NCI-H146 treated with DMSO at 0.1 percent for 48 hours (cell line): Measurements from ENCODE around the gene MAPKAP1.

ENCODE experiments used
- DNase-seq: peaks from one replicate; lab custom pipeline; 2025; ENCODE audit not compliant: unreplicated experiment; lab: John Stamatoyannopoulos, UW

MAPKAP1 gene

DNA sequence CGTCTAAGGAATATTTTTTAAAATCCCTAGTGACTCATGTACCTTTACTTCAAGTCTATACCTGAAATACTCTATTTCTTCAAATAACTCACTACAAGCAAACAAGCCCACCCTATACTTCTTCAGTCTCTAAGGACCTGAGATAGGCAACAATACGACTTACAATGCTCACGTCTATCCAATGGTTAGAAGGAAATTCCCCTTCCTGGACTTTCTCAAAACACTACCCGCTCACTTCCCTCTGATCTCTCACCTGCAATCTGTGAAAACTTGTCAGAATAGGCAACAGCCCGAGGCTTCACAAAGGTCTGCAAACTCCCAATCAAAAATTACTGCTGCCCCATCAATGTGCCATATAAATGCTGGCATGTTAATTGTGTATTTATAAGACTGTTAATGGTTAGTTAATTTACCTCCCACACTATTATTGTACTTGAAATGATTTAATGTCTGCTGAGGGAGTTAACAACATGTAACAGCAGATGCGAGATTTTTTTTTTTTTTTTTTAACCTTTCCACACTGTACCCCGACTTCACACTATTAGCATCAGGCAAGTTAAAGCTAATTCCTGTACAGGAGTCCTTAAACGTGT lies 27.3 kb downstream of the MAPKAP1 start:
- no peak for DNase-seq

- no peak for DNase-seq
Observed at GRCh38 chr9:125674981-125675973, 31.7 kb downstream of the MAPKAP1 start.

GRCh38 chr9:125672876-125673275 lies 34.1 kb downstream of the MAPKAP1 start:
- DNase-seq = no peak

DNA sequence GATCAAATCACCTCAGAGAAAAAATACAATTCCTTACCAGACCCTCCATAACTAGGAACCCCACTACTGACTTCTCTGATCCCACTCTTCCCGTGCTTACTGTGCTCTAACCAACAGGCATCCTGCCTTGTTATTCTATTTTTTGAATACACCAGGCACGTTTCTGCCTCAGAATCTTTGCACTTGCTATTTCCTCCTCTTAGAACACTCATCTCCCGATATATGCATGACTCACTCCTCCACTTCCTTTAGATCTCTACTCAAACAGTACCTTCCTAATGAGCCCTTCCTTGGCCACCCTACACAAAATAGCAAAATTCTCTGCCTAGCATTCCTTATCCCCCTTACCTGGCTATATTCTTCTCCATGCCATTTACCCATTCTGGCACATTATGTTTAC lies 43.9 kb downstream of the MAPKAP1 start:
- DNase-seq = no peak

DNA sequence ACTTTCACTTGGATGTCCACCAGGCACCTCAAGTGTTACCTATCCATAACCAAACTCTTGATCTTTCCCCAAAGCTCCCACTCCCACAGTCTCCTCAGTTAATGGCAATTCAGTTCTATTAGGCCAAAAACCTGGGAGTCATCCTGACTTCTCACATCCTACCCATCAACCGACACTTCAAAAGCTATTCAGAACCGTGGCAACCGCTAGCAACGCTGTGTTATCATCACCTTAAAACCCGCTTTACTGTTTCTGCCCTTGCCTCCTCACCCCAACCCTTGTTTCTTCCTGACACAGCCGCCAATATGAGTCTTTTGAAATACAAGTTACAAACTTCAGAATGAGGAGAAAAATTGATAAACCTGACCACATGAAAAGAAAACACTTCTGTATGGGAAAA lies 46.5 kb downstream of the MAPKAP1 start:
- DNase-seq = no peak

- DNase-seq = no peak
Observed at GRCh38 chr9:125659954-125660353, 47.1 kb downstream of the MAPKAP1 start.

DNA sequence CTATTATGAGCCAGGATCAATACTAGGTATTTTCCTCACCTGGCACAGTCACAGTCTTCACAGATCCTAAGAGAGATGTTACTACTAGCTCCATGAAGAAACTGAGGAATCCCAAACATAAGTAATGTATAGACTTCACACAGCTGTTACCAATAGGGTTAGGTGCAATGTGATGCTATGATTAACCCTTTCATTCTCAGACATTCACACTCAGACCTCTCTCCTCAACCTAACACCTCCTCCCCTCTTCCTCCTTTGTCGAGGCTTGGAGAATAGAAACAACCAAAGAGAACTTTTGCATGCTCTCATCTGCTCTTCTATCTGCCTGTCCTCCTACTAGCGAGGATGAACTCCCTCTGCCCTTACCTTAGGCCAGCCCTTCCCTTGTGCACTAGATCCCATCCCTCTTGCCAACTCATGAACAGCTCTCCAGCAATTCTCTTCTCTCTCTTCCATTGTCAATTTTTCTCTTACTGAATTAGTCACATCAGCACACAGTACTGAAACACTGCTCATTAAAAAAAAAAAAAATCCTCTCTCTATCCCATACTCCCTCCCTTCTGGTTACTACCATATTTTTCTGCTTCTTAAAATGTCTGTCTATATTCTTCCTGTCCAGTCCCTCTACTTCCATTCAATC lies 47.7 kb downstream of the MAPKAP1 start:
- DNase-seq = no peak

DNA sequence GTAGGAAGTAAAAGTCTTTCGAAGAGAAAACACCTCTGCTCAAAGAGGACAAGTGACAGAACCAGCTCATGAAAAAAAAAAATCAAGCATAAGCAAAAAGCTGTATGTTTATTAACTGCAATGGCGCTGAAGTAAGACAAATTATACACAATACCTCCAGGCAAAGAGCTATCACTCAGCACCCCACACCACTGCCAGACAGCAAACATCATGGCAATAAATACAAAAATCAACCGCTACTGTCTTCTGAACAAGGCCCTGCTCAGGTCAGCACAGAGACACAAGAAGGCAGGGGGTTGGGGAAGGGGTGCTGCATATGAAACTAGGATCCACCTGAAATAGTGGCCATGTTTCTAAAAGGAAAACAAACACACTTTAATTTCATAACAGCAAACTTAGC lies 50.4 kb downstream of the MAPKAP1 start:
- DNase-seq = no peak

GRCh38 chr9:125655691-125656410 lies 51.2 kb downstream of the MAPKAP1 start:
- no peak for DNase-seq

- no peak for DNase-seq
Observed at GRCh38 chr9:125655066-125655633, 51.9 kb downstream of the MAPKAP1 start.

DNA sequence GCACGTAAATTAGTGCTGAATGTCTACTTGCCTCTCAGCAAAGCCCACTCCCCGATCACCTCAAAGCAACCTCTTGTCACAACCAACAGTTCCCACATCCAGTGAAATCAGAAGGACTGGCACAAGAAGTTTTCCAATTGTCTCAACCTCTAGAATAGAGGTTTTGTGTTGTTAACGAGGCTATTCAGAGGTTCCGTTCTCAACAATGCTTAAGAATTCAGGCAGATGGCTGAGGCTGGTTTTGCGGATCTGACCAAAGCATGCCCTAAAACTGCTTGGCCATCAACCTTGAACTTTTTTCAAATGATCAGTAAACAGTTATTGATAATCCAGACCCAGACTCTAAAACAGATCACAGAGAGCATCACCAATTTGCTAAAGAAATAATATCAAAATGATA lies 52.9 kb downstream of the MAPKAP1 start:
- no peak for DNase-seq

DNA sequence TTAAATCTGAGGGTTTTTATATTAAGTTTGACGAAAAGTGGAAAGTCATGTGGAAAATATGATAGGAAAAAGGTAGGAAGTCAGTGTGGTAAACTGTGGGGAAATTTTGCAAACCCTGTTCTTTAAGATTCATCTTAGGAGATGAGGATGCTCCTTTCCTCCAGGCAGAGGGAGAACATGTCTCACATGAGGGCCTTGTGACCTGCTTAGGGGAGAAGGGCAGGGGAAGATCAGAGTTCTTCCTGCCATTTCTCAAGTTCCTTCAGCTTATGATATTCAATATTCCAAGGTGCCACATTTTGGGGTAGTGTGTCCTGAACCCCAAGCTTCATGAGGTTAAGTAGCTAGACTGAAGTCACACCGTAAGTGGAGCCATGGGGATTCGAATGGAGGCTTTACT lies 53.7 kb downstream of the MAPKAP1 start:
- DNase-seq = no peak

GRCh38 chr9:125652759-125653158 lies 54.2 kb downstream of the MAPKAP1 start:
- DNase-seq = no peak

- no peak for DNase-seq
Observed at GRCh38 chr9:125652233-125652594, 54.8 kb downstream of the MAPKAP1 start.

- DNase-seq = no peak
Observed at GRCh38 chr9:125651576-125652232, 55.3 kb downstream of the MAPKAP1 start.

GRCh38 chr9:125650271-125650737 lies 56.7 kb downstream of the MAPKAP1 start:
- no peak for DNase-seq

DNA sequence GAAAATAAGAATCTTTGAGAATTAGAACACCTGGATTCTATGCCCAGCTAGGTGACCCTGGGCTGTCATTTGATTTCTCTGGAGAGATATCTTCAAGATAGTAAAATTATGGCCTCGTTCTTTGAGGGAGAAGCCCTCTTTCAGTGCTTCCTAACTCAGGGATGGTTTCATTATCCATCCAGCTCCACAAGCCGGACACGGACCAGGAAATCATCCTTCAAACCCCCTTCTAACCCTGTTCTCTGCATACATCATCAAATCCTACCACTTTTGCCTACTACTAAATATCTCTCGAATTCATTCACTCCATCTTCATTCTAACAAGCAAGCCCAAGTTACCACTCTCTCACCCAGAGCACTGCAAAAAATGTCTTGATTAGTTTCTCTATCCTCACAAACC lies 57.2 kb downstream of the MAPKAP1 start:
- no peak for DNase-seq

DNA sequence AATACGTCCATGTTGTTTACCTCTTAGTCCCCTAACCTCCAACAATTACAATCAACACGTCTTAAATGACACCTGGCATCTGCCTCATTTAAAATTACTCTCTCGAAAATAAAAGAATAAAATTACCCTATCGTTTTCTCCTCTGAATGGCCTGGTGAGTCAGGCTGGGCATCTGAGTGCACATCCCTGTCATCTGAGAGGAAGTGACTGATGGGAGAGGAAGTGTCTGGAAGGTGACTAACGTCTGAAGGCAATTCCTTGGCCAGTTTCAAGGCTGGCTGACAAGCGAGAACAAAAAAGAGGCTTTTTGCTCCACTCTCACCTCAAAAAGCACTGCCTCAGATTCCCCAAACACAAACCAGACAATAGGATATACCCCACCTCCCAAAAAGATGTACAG lies 57.7 kb downstream of the MAPKAP1 start:
- DNase-seq = no peak

DNA sequence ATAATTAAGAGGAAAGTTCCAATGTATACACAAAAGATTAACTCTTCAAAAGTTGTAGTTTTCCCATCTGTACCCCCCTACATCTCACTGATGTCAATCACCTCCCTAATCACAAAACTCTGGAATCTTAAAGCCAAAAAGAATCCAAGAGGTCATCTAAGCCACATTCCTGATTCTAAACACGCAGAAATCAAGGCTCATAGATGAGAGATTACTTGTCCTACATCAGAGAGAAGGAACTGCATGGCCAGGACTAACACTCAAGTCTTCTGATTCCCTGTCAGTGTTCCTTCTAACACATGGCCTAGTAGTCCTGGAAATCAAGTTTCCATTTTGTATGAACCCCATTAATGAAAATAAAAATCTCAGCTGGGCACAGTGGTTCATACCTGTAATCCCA lies 58.7 kb downstream of the MAPKAP1 start:
- DNase-seq = no peak

DNA sequence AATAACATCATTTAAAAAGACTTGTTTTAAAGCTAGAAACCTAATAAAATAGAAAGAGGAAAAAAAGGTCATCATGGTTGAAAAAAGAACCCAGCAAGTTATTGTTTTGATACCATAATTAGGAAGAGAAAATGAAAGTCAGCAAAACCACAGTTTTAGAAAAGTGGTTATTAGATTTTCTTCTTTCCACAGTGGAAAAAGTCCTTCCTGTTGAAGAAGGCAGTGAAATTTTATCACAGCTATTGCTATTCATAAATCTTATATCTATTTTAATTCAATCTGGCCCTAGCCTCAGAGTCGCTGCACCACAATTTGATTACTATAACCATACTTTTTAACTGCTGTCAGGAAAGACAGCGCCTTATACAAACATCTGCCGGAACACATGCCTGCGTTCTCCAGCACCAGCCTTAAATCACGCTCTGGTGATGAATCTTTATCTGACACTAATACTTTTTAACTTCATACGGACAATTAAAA lies 60.3 kb downstream of the MAPKAP1 start:
- DNase-seq = no peak
